NB4 (cell line): ENCODE data around the gene TRAPPC10.

Experiments used
- CTCF ChIP-seq: IDR thresholded peaks from one replicate; pipeline ENCODE4 v1.5.1; 2012; ENCODE audit warnings: low read depth, low read length
- MYC ChIP-seq: IDR thresholded peaks from 2 replicates; pipeline ENCODE4 v1.6.1; 2011; ENCODE audit warnings: low read depth, low read length
- POLR2A ChIP-seq: IDR thresholded peaks from 2 replicates; pipeline ENCODE4 v1.6.1; 2011; ENCODE audit warnings: mild to moderate bottlenecking; ENCODE audit not compliant: insufficient read length; ENCODE audit errors: extremely low read depth

- TF ChIP-seq POLR2A (no peak), CTCF (no peak), MYC (no peak)
These were observed 45.1 kb upstream of the TRAPPC10 start for GRCh38 chr21:43966946-43967512.
